K562 (cell line): Measurements from ENCODE around the gene TAF8. TPM values are rescaled to one million over a fixed set of nuclear protein-coding genes. Genes with fewer than 3 reads are reported as not detected.

Experiments used
- JUND ChIP-seq, 2 experiments: IDR thresholded peaks; 2 replicates in 1 of 2; 3 replicates in 1 of 2; pipeline ENCODE4 v1.6.1; 2011; ENCODE audit warnings: borderline replicate concordance in 2 of 2, low read depth in 2 of 2, low read length in 2 of 2, improper control_type of control experiment in 1 of 2, missing biosample characterization in 1 of 2, missing genetic modification characterization in 1 of 2, missing genetic modification reagents in 1 of 2
- MED1 ChIP-seq: sonication (generic); formaldehyde crosslinking; IDR thresholded peaks from 2 replicates; pipeline ENCODE4 v1.8.1; 2023; ENCODE audit warnings: missing genetic modification reagents, borderline replicate concordance
- MXI1 ChIP-seq: IDR thresholded peaks from 2 replicates; pipeline ENCODE4 v1.6.1; 2011; ENCODE audit warnings: low read depth, mild to moderate bottlenecking, improper control_type of control experiment, low read length
- MYC ChIP-seq, 2 experiments: fragments of 250-450 bp in 1 of 2; sonication (Bioruptor Pico) in 1 of 2; IDR thresholded peaks; 2 replicates each; pipeline versions ENCODE4 v1.5.1 to v1.6.1; 2012 to 2021; ENCODE audit warnings: low read depth in 2 of 2, borderline replicate concordance in 1 of 2, improper control_type of control experiment in 1 of 2, low read length in 1 of 2, mild to moderate bottlenecking in 1 of 2, moderate library complexity in 1 of 2
- NFXL1 ChIP-seq: fragments of 450-650 bp; formaldehyde crosslinking; IDR thresholded peaks from 2 replicates; pipeline ENCODE4 v1.4.0; 2021; ENCODE audit warnings: mild to moderate bottlenecking
- SMAD1 ChIP-seq: fragments of 150-350 bp; IDR thresholded peaks from 2 replicates; pipeline ENCODE4 v1.6.1; 2014; ENCODE audit warnings: low read length, low read depth; ENCODE audit not compliant: partially characterized antibody
- ZNF280A ChIP-seq: fragments of 450-650 bp; IDR thresholded peaks from 2 replicates; pipeline ENCODE4 v1.6.1; 2018; ENCODE audit warnings: mild to moderate bottlenecking, low read depth; ENCODE audit not compliant: partially characterized antibody
- ZNF398 ChIP-seq: fragments of 250-450 bp; sonication (Bioruptor Pico); IDR thresholded peaks from 2 replicates; pipeline ENCODE4 v1.8.0; 2021; ENCODE audit warnings: moderate library complexity, mild to moderate bottlenecking, inconsistent platforms
- ZNF740 ChIP-seq, 3 experiments: fragments of 200-800 bp in 1 of 3; sonication (Bioruptor generic) in 1 of 3; sonication (generic) in 1 of 3; formaldehyde crosslinking in 1 of 3; IDR thresholded peaks; 2 replicates each; pipeline versions ENCODE4 v1.6.1 to v1.8.0; 2016 to 2022; ENCODE audit warnings: mild to moderate bottlenecking in 2 of 3, missing compliant biosample characterization in 2 of 3, missing genetic modification characterization in 2 of 3, missing genetic modification reagents in 1 of 3
- polyA plus RNA-seq, 8 experiments: library from polyadenylated mRNA; depleted of rRNA in 4 of 8; stranded (reverse) in 5 of 8; unstranded in 3 of 8; fragments of >200 nt; fragmentation: Nextera tagmentation in 2 of 8; fragmentation: Illumina TruSeq in 1 of 8; extraction: Ambion mirVana in 2 of 8; extraction: Trizol in 1 of 8; gene quantifications; 2 replicates each; pipeline versions ENCODE4 v1.2.1 to v1.2.3, GENCODE V29; 2011 to 2014; ENCODE audit warnings: inconsistent platforms in 1 of 8, missing spikeins in 1 of 8
- total RNA-seq, 7 experiments: library from RNA; depleted of rRNA in 6 of 7; stranded (reverse); fragments of >200 nt in 6 of 7; fragmentation: Illumina TruSeq in 2 of 7; extraction: Trizol in 2 of 7; gene quantifications; 2 replicates each; pipeline versions ENCODE4 v1.2.1 to v1.2.3, GENCODE V29; 2011 to 2021; ENCODE audit warnings: low replicate concordance in 1 of 7

TAF8 gene
- total and polyA plus RNA-seq, 9 of the 15 experiments (the other 6 are each of a cell fraction or from before 2014, with no cell fraction given): 29.4 to 84.0 (median 52.6) TPM

- TF ChIP-seq ZNF280A: no peak
- no peak for TF ChIP-seq MED1 (CRISPR knock-in tag)
- no peak for TF ChIP-seq SMAD1
- no peak for TF ChIP-seq ZNF398 (CRISPR knock-in tag)
- no peak for TF ChIP-seq MXI1
- no peak for TF ChIP-seq NFXL1 (CRISPR knock-in tag)
- no peak for TF ChIP-seq JUND (IDR thresholded peaks at IDR 0.05; ENCODE audit: borderline replicate concordance, low read depth, low read length)
- TF ChIP-seq JUND (tag; IDR thresholded peaks at IDR 0.05; ENCODE audit: borderline replicate concordance, low read depth, low read length): no peak
- TF ChIP-seq ZNF740 (CRISPR knock-in tag; IDR thresholded peaks at IDR 0.05): peak; percentile 65; the same call in 1 of the 2 replicates
- no peak for TF ChIP-seq ZNF740 (tag; IDR thresholded peaks at IDR 0.05)
- TF ChIP-seq MYC (IDR thresholded peaks at IDR 0.05; ENCODE audit: low read depth, low read length): no peak
- TF ChIP-seq MYC (CRISPR knock-in tag; IDR thresholded peaks at IDR 0.05; ENCODE audit: borderline replicate concordance, low read depth): no peak
These were observed 53.4 kb downstream of the TAF8 start (continued) for GRCh38 chr6:42103753-42104094.
